HepG2 (cell line): ENCODE results near the gene HECTD4. TPM values are rescaled to one million over a fixed set of nuclear protein-coding genes. Genes with fewer than 3 reads are reported as not detected.
A peak's percentile ranks its signal among the peaks of the same experiment; 100 is the strongest.

Experiments used
- CTCF ChIP-seq: sonication (generic); formaldehyde crosslinking; IDR thresholded peaks from 2 replicates; pipeline ENCODE4 v1.5.0; 2020; ENCODE audit warnings: mild to moderate bottlenecking, missing genetic modification reagents, moderate library complexity
- DNMT3B ChIP-seq: conservative IDR thresholded peaks from 2 replicates; pipeline ENCODE4 v1.6.1; 2016; ENCODE audit warnings: missing biosample characterization, control low read depth
- ESRRA ChIP-seq: sonication (generic); formaldehyde crosslinking; IDR thresholded peaks from 2 replicates; pipeline ENCODE4 v1.5.1; 2020; ENCODE audit warnings: mild to moderate bottlenecking, low read depth, missing genetic modification reagents
- KLF13 ChIP-seq: sonication (generic); formaldehyde crosslinking; IDR thresholded peaks from 2 replicates; pipeline ENCODE4 v1.4.0; 2020; ENCODE audit warnings: mild to moderate bottlenecking, missing genetic modification reagents
- MAFK ChIP-seq, 2 experiments: IDR thresholded peaks in 1 of 2; conservative IDR thresholded peaks in 1 of 2; 2 replicates each; pipeline ENCODE4 v1.6.1; 2011; ENCODE audit warnings: improper control_type of control experiment in 2 of 2, low read length in 2 of 2
- POLR2A ChIP-seq, 2 experiments: IDR thresholded peaks; 2 replicates each; pipeline ENCODE4 v1.6.1; 2011; ENCODE audit warnings: low read depth in 2 of 2, low read length in 2 of 2, mild to moderate bottlenecking in 1 of 2, moderate library complexity in 1 of 2; ENCODE audit not compliant: insufficient read depth in 1 of 2
- RFXAP ChIP-seq: sonication (generic); formaldehyde crosslinking; IDR thresholded peaks from 2 replicates; pipeline ENCODE4 v1.4.0; 2020; ENCODE audit warnings: missing genetic modification reagents, borderline replicate concordance
- TARDBP ChIP-seq: sonication (generic); formaldehyde crosslinking; IDR thresholded peaks from 2 replicates; pipeline ENCODE4 v1.8.0; 2022; ENCODE audit warnings: mild to moderate bottlenecking, missing genetic modification reagents
- ZKSCAN8 ChIP-seq: IDR thresholded peaks from 2 replicates; pipeline ENCODE4 v1.6.1; 2016; ENCODE audit warnings: borderline replicate concordance, missing genetic modification reagents, missing compliant biosample characterization
- ZNF160 ChIP-seq: sonication (generic); formaldehyde crosslinking; IDR thresholded peaks from 2 replicates; pipeline ENCODE4 v1.8.0; 2022; ENCODE audit warnings: mild to moderate bottlenecking, inconsistent platforms, missing genetic modification reagents
- ZNF17 ChIP-seq: sonication (generic); formaldehyde crosslinking; IDR thresholded peaks from 2 replicates; pipeline ENCODE4 v1.5.0; 2020; ENCODE audit warnings: mild to moderate bottlenecking, missing genetic modification reagents
- ZNF337 ChIP-seq: sonication (generic); formaldehyde crosslinking; IDR thresholded peaks from 2 replicates; pipeline ENCODE4 v1.5.1; 2020; ENCODE audit warnings: missing genetic modification reagents, low read depth, mild to moderate bottlenecking, borderline replicate concordance
- ZNF468 ChIP-seq: sonication (generic); formaldehyde crosslinking; IDR thresholded peaks from 2 replicates; pipeline ENCODE4 v1.8.0; 2022; ENCODE audit warnings: mild to moderate bottlenecking, moderate library complexity, missing genetic modification reagents
- ZNF646 ChIP-seq: sonication (generic); formaldehyde crosslinking; IDR thresholded peaks from 2 replicates; pipeline ENCODE4 v1.9.0; 2021; ENCODE audit warnings: mild to moderate bottlenecking, missing genetic modification reagents
- ZNF83 ChIP-seq: sonication (generic); formaldehyde crosslinking; IDR thresholded peaks from 2 replicates; pipeline ENCODE4 v1.4.0; 2020; ENCODE audit warnings: missing genetic modification reagents, mild to moderate bottlenecking, borderline replicate concordance
- polyA plus RNA-seq, 8 experiments: library from polyadenylated mRNA; depleted of rRNA in 3 of 8; stranded (reverse) in 7 of 8; unstranded in 1 of 8; fragments of >200 nt; fragmentation: Illumina TruSeq in 4 of 8; extraction: Trizol in 4 of 8; gene quantifications; 2 replicates each; pipeline versions ENCODE4 v1.2.1 to v1.2.3, GENCODE V29; 2011 to 2016; ENCODE audit warnings: low read depth in 4 of 8, missing spikeins in 1 of 8, mixed read lengths in 1 of 8; ENCODE audit not compliant: insufficient read depth in 1 of 8
- total RNA-seq, 5 experiments: library from RNA; depleted of rRNA; stranded (reverse); fragments of >200 nt; fragmentation: Illumina TruSeq; extraction: Trizol; gene quantifications; 2 replicates each; pipeline ENCODE4 v1.2.3, GENCODE V29; 2016; ENCODE audit warnings: low read depth in 1 of 5

The HECTD4 gene
- total and polyA plus RNA-seq, 2 of the 13 experiments (the other 11 are each of a cell fraction or from before 2014, with no cell fraction given), result 9.0 to 11.4 TPM

DNA sequence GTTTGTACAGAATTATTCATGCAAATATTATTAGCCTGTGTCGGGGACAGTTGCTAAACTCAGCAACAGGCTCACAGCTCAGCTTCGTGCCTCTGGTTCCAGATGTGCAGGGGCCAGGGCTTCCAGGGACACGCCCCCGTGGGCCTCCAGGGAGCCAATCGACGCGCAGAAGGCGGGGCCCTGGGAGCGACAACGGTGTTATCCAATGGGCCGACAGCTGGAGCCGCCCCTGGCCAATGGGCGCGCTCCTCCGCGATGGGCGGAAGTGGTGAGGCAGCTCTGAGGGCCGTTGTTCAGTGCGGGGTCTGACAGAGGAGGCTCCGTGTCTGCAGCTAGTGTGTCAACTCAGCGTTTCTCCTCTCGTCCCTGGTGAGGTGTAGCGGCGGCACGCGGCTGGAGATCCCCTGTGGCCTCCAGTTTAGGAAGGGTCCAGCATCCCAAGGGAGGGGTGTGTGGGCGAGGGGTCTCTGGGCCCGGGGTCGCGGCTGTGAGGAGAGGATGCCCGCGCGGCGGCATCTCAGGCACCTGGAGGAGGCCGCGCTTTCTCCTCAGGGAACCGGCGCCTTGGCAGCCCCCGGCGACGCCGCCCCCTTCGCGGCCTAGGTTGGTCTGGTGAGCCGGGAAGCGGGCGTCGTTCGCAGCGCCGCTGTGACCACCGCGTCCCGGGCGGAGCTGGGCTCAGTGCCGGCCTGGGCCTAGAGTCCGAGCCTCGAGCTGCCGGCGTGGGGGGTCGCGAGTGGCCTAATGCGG, 256.8 kb downstream of the HECTD4 start, which contains the start of gene TRAFD1 (continued):
- TF ChIP-seq ZNF646 (CRISPR knock-in tag) (0 out of 2 replicates have a peak, but pooled peaks have one; percentile 33), DNMT3B (CRISPR knock-in tag) (0 out of 2 replicates have a peak, but pooled peaks have one; percentile 24), ESRRA (no peak), RFXAP (CRISPR knock-in tag) (0 out of 2 replicates have a peak, but pooled peaks have one; percentile 54), ZNF160 (CRISPR knock-in tag) (peak; percentile 77; the same call in 1 of the 2 replicates), ZNF83 (CRISPR knock-in tag) (no peak), ZNF337 (no peak), KLF13 (CRISPR knock-in tag) (no peak), POLR2A (IDR thresholded peaks at IDR 0.05; ENCODE audit: insufficient read depth in 1 of 2, low read depth in 2 of 2, low read length in 2 of 2) (peak; percentile 92 to 99), ZNF17 (CRISPR knock-in tag) (no peak), MAFK (conservative IDR thresholded peaks at IDR 0.05 in 1 of 2, IDR thresholded peaks at IDR 0.05 in 1 of 2; ENCODE audit: low read length in 2 of 2) (peak; percentile 92 to 97), ZNF468 (CRISPR knock-in tag) (no peak), ZKSCAN8 (CRISPR knock-in tag) (no peak), TARDBP (CRISPR knock-in tag) (peak; percentile 63; the same call in 1 of the 2 replicates), CTCF (CRISPR knock-in tag) (0 out of 2 replicates have a peak, but pooled peaks have one; percentile 19)
